ENCODE data around the gene GPR173. TPM values are rescaled to one million over a fixed set of nuclear protein-coding genes. Genes with fewer than 3 reads are reported as not detected.

Gene GPR173
- total RNA-seq, 1 experiment from 2014 or later = 1.6 TPM

DNA sequence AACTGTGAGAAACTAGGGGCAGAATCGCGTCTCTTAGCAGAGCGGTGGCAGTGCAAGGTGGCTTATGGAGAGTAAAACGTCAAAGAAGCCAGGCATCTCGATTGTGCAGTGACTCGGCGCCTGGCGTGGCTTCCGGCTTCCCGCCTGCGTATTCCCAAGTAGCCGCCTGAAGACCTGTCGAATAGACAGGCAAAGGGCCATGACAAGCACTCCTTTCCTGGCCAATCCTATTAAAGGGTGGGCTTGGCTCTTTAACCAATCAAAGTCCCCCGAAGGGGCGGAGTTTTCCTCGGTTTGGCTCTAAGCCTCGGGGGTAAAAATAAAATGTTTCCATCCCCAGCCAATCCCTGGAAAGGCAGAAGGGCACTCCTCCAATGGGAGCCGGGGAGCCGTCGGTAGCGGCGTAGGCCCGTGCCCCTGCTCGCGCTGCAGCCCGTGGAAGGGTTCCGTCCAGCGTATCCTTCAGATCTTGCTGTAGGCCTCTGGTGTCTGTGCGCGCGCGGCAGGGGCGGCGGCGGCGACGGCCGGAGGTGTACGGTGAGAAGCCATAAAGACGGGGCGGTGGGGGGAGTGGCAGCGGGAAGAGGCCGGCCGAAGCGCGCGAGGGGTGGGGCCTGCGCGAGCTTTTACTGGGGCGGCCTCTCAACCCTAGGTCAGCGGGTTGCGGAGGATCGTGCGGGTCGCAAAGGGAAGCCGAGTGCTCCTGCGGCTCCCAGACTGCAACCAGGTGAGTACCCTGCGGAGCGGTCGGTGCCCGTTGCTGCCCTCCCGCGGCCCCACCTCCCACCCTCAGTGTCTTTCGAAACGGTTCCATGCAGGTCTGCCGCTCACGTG, 45.4 kb downstream of the GPR173 start, which contains the start of gene KANTR:
Gene KANTR, plus strand, starts transcription at position 395 of the 834 bp plus-strand sequence. CDS start 30,131 bp downstream, outside the sequence.
- intact Hi-C loops (cut with micrococcal nuclease) = loop anchor here (1.0 kb wide), 1 partner anchor 23 kb away; no protein-coding TSS in a partner anchor
- H3K79me2 ChIP-seq (ENCODE audit: low read length) = peaks cover 18% of the 10 kb centered on the region
- CTCF ChIA-PET = no interaction called here

DNA sequence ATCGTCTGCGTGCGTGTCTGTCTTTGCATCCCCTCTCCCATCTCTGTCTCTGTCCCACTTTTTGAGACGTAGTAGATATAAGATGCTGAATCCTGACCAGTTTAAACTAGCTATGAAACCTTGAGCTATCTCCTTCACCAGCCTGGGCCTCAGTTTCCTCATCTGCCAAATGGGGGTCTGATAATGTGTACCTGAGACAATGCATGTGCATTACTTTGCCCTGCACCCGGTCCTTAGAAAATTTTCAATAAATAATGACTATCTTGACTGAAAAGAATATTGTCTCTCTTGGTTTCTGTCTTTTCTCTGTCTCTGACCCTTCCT, 46.0 kb downstream of the GPR173 start:
- DNase-seq = no peak
- Histone ChIP-seq H3K27me3 (ENCODE audit: low read length) (no peaks in the 10 kb centered on the region), H3K4me3 (ENCODE audit: low read length) (peak overlapping the region; percentile 77), H3K4me2 (ENCODE audit: low read length) (peak overlapping the region; percentile 98), H3K9me3 (ENCODE audit: low read length) (no peaks in the 10 kb centered on the region), H3K4me1 (ENCODE audit: insufficient read depth, low read length) (peaks cover 10% of the 10 kb centered on the region; the same call in 1 of the 2 replicates), H3K9me2 (replicated peaks; ENCODE audit: low read length) (no peaks in the 10 kb centered on the region), H3F3A (ENCODE audit: low read length, unreplicated experiment) (no peaks in the 10 kb centered on the region), H3K27ac (ENCODE audit: low read length) (peak overlapping the region; percentile 26), H3K79me2 (ENCODE audit: low read length) (peaks cover 18% of the 10 kb centered on the region), H3K9ac (ENCODE audit: low read length) (peak overlapping the region; percentile 64), H3K36me3 (ENCODE audit: low read depth, low read length) (no peaks in the 10 kb centered on the region), H4K20me1 (ENCODE audit: low read length) (no peaks in the 10 kb centered on the region), H2AFZ (ENCODE audit: low read length) (peak overlapping the region; percentile 89)
- intact Hi-C loops (cut with micrococcal nuclease) = no loop called here
- ATAC-seq = no peak
- POLR2A ChIA-PET (ENCODE audit: unreplicated experiment) = no interaction called here
- BruUV-seq (replicated peaks) = TSS peak; percentile 56
- CTCF ChIA-PET = no interaction called here
- no peak for TF ChIP-seq EZH2phosphoT487 (IDR thresholded peaks at IDR 0.05; ENCODE audit: borderline replicate concordance, low read length)
- TF ChIP-seq, protein P1, sequence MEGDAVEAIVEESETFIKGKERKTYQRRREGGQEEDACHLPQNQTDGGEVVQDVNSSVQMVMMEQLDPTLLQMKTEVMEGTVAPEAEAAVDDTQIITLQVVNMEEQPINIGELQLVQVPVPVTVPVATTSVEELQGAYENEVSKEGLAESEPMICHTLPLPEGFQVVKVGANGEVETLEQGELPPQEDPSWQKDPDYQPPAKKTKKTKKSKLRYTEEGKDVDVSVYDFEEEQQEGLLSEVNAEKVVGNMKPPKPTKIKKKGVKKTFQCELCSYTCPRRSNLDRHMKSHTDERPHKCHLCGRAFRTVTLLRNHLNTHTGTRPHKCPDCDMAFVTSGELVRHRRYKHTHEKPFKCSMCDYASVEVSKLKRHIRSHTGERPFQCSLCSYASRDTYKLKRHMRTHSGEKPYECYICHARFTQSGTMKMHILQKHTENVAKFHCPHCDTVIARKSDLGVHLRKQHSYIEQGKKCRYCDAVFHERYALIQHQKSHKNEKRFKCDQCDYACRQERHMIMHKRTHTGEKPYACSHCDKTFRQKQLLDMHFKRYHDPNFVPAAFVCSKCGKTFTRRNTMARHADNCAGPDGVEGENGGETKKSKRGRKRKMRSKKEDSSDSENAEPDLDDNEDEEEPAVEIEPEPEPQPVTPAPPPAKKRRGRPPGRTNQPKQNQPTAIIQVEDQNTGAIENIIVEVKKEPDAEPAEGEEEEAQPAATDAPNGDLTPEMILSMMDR (conservative IDR thresholded peaks at IDR 0.05; ENCODE audit: low read depth, low read length) = no peak
- TF ChIP-seq EZH2 (IDR thresholded peaks at IDR 0.05; ENCODE audit: low read length, unreplicated experiment) = no peak

More for the DNA sequence above, 45.4 kb downstream of the GPR173 start, which contains the start of gene KANTR:
- Histone ChIP-seq H3K36me3 (ENCODE audit: low read depth, low read length) (no peaks in the 10 kb centered on the region), H3K4me1 (ENCODE audit: insufficient read depth, low read length) (peaks cover 10% of the 10 kb centered on the region; the same call in 1 of the 2 replicates), H3K4me2 (ENCODE audit: low read length) (peak within 1 kb of the TSS; percentile 98), H3K27me3 (ENCODE audit: low read length) (no peaks in the 10 kb centered on the region), H3K27ac (ENCODE audit: low read length) (peak within 1 kb of the TSS; percentile 88), H4K20me1 (ENCODE audit: low read length) (no peaks in the 10 kb centered on the region), H2AFZ (ENCODE audit: low read length) (peak within 1 kb of the TSS; percentile 89), H3K4me3 (ENCODE audit: low read length) (peak within 1 kb of the TSS; percentile 77), H3F3A (ENCODE audit: low read length, unreplicated experiment) (no peaks in the 10 kb centered on the region), H3K9me2 (replicated peaks; ENCODE audit: low read length) (no peaks in the 10 kb centered on the region), H3K9me3 (ENCODE audit: low read length) (no peaks in the 10 kb centered on the region), H3K9ac (ENCODE audit: low read length) (peak within 1 kb of the TSS; percentile 64)
- BruUV-seq (replicated peaks) = no TSS peak
- DNase-seq (peak; percentile 97), ATAC-seq (peak; percentile 83)
- POLR2A ChIA-PET (ENCODE audit: unreplicated experiment) = no interaction called here
- no peak for TF ChIP-seq EZH2phosphoT487 (IDR thresholded peaks at IDR 0.05; ENCODE audit: borderline replicate concordance, low read length)
- no peak for TF ChIP-seq EZH2 (IDR thresholded peaks at IDR 0.05; ENCODE audit: low read length, unreplicated experiment)
- TF ChIP-seq, protein P1 (conservative IDR thresholded peaks at IDR 0.05; ENCODE audit: low read depth, low read length) = no peak

DNA sequence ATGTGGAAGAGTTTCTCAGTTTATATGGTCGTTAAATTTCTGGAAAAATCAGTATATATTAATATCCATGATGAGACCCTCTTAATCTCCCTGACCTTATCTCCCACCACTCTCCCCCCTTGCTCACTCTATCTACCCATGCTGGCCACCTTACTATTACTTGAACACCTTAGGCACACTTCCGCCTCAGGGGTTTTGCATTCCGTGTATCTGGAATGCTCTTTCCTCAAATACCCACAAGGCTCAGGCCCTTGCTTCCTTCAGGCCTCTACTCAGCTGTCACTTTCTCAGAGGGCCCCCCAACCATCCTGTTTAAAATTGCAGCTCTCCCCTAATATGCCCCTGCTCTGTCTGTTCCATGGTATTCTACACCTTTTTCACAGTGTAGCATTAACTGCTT, 47.2 kb downstream of the GPR173 start:
- ATAC-seq = no peak
- Histone ChIP-seq H3K4me1 (ENCODE audit: insufficient read depth, low read length) (peaks cover 10% of the 10 kb centered on the region; the same call in 1 of the 2 replicates), H3K79me2 (ENCODE audit: low read length) (peaks cover 18% of the 10 kb centered on the region), H3K9me3 (ENCODE audit: low read length) (no peaks in the 10 kb centered on the region), H3K4me3 (ENCODE audit: low read length) (no peak overlapping the region), H3K27me3 (ENCODE audit: low read length) (no peaks in the 10 kb centered on the region), H4K20me1 (ENCODE audit: low read length) (no peaks in the 10 kb centered on the region), H3K9me2 (replicated peaks; ENCODE audit: low read length) (no peaks in the 10 kb centered on the region), H3K4me2 (ENCODE audit: low read length) (no peak overlapping the region), H3K9ac (ENCODE audit: low read length) (no peak overlapping the region), H2AFZ (ENCODE audit: low read length) (no peak overlapping the region), H3K27ac (ENCODE audit: low read length) (no peak overlapping the region), H3K36me3 (ENCODE audit: low read depth, low read length) (no peaks in the 10 kb centered on the region), H3F3A (ENCODE audit: low read length, unreplicated experiment) (no peaks in the 10 kb centered on the region)
- DNase-seq = no peak
- intact Hi-C loops (cut with micrococcal nuclease) = no loop called here
- TF ChIP-seq EZH2phosphoT487 (IDR thresholded peaks at IDR 0.05; ENCODE audit: borderline replicate concordance, low read length) (no peak), EZH2 (IDR thresholded peaks at IDR 0.05; ENCODE audit: low read length, unreplicated experiment) (no peak)
- TF ChIP-seq, protein P1 (conservative IDR thresholded peaks at IDR 0.05; ENCODE audit: low read depth, low read length) = no peak
- ChIA-PET CTCF (no interaction called here), POLR2A (ENCODE audit: unreplicated experiment) (no interaction called here)
- no TSS peak for BruUV-seq (replicated peaks)

All from PC-3 (cell line).